ENCODE measurements around the gene EBF3.

DNA sequence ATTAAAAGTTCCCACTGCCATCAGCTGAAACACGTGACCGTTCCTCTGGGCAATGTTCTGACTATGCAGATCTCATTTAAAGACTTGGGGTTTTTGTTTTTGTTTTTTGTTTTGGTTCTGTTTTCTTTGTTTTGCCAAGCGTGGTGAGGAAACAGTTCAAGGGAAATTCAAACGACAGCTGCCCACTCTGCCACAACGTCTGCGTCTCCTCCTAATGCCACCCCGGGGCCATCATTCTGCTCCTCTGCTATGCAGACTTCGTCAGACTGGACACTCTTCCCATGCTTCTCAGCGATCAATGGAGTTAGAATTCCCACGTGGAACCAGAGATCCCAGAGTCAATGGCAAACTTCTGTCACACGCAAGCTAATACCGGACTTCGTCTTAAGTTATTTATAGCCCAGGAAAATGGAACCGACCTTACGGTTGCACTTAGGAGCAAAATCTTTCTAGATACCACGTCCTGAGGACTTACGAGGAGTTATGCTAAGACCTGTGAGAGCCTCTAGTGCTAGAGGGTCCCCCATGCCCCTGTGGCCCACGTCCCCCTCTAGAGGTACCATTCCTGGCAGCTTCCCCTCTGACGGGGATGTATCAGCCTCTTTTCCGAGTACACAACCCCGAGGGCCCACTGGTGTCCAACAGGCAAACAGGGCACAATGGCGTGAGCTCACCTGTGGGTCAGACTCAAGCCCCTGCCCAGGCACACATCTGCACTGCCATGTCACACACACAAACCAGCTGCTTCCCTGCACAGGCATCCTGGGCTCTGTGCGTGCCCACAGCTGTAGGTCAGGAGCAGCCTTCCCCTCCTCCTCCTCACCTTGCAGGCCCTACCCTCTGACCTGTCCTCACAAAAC, 24.4 kb downstream of the EBF3 start:
- TF ChIP-seq POLR2A (IDR thresholded peaks at IDR 0.05): no peak
- TF ChIP-seq, protein P1, sequence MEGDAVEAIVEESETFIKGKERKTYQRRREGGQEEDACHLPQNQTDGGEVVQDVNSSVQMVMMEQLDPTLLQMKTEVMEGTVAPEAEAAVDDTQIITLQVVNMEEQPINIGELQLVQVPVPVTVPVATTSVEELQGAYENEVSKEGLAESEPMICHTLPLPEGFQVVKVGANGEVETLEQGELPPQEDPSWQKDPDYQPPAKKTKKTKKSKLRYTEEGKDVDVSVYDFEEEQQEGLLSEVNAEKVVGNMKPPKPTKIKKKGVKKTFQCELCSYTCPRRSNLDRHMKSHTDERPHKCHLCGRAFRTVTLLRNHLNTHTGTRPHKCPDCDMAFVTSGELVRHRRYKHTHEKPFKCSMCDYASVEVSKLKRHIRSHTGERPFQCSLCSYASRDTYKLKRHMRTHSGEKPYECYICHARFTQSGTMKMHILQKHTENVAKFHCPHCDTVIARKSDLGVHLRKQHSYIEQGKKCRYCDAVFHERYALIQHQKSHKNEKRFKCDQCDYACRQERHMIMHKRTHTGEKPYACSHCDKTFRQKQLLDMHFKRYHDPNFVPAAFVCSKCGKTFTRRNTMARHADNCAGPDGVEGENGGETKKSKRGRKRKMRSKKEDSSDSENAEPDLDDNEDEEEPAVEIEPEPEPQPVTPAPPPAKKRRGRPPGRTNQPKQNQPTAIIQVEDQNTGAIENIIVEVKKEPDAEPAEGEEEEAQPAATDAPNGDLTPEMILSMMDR (IDR thresholded peaks at IDR 0.05): no peak
